Keratinocyte (primary cell): ENCODE data around the gene TMEM123. TPM values are rescaled to one million over a fixed set of nuclear protein-coding genes. Genes with fewer than 3 reads are reported as not detected.

Experiments used
- DNase-seq: peaks from one replicate; pipeline ENCODE4 v3.0.0-alpha.2; 2011; ENCODE audit warnings: low read depth, missing footprints, low spot score
- FAIRE-seq: peaks from 2 replicates; lab custom pipeline; 2011; peaks lifted over from hg19 to GRCh38; lab: Jason Lieb, UNC
- H2AFZ ChIP-seq: 2 replicates; pipeline ENCODE4 v1.6.0; 2012; ENCODE audit warnings: low read length, control low read depth, inconsistent platforms; ENCODE audit not compliant: control insufficient read depth
- H3K27ac ChIP-seq: 2 replicates; pipeline ENCODE4 v1.5.1; 2011; ENCODE audit warnings: low read length; ENCODE audit not compliant: control insufficient read depth, insufficient read depth
- H3K27me3 ChIP-seq: 3 replicates; pipeline ENCODE4 v1.6.0; 2011; ENCODE audit warnings: low read length; ENCODE audit not compliant: control insufficient read depth, insufficient read depth; ENCODE audit errors: extremely low read depth
- H3K36me3 ChIP-seq, 2 experiments: 2 replicates in 1 of 2; 3 replicates in 1 of 2; pipeline ENCODE4 v1.5.1; 2011; ENCODE audit warnings: low read length in 2 of 2, mild to moderate bottlenecking in 1 of 2; ENCODE audit not compliant: control insufficient read depth in 2 of 2, insufficient read depth in 2 of 2; ENCODE audit errors: extremely low read depth in 1 of 2
- H3K4me1 ChIP-seq: 3 replicates; pipeline ENCODE4 v1.5.1; 2011; ENCODE audit warnings: low read length; ENCODE audit not compliant: control insufficient read depth, insufficient read depth; ENCODE audit errors: extremely low read depth
- H3K4me2 ChIP-seq: 3 replicates; pipeline ENCODE4 v1.6.0; 2011; ENCODE audit warnings: low read depth, low read length; ENCODE audit not compliant: control insufficient read depth, insufficient read depth; ENCODE audit errors: extremely low read depth
- H3K4me3 ChIP-seq, 3 experiments: fragments of 200-600 bp in 1 of 3; sonication (generic) in 1 of 3; 2 replicates in 2 of 3; 3 replicates in 1 of 3; pipeline ENCODE4 v1.5.1; 2011 to 2016; ENCODE audit warnings: low read length in 3 of 3, mild to moderate bottlenecking in 3 of 3, control low read depth in 2 of 3, inconsistent platforms in 1 of 3, low read depth in 1 of 3, mixed read lengths in 1 of 3, mixed run types in 1 of 3, moderate library complexity in 1 of 3; ENCODE audit not compliant: control insufficient read depth in 2 of 3, insufficient read depth in 2 of 3; ENCODE audit errors: extremely low read depth in 1 of 3
- H3K79me2 ChIP-seq: 2 replicates; pipeline ENCODE4 v1.6.0; 2012; ENCODE audit warnings: low read length; ENCODE audit not compliant: control insufficient read depth, insufficient read depth
- H3K9ac ChIP-seq: 3 replicates; pipeline ENCODE4 v1.6.0; 2011; ENCODE audit warnings: low read length; ENCODE audit not compliant: control insufficient read depth, insufficient read depth; ENCODE audit errors: extremely low read depth
- H3K9me1 ChIP-seq: 3 replicates; pipeline ENCODE4 v1.6.0; 2011; ENCODE audit warnings: low read length; ENCODE audit not compliant: control insufficient read depth, insufficient read depth; ENCODE audit errors: extremely low read depth
- H3K9me3 ChIP-seq: 2 replicates; pipeline ENCODE4 v1.5.1; 2012; ENCODE audit warnings: low read depth, low read length; ENCODE audit not compliant: control insufficient read depth
- H4K20me1 ChIP-seq: 3 replicates; pipeline ENCODE4 v1.6.0; 2011; ENCODE audit warnings: low read length; ENCODE audit not compliant: control insufficient read depth, insufficient read depth; ENCODE audit errors: extremely low read depth
- CTCF ChIP-seq, 3 experiments: IDR thresholded peaks in 1 of 3; conservative IDR thresholded peaks in 1 of 3; optimal IDR thresholded peaks in 1 of 3; 2 replicates in 2 of 3; 3 replicates in 1 of 3; pipeline versions ENCODE3 to v1.5.1; 2011; ENCODE audit warnings: low read length in 3 of 3, mild to moderate bottlenecking in 3 of 3, moderate library complexity in 2 of 3, control low read depth in 1 of 3, inconsistent platforms in 1 of 3; ENCODE audit not compliant: insufficient read depth in 2 of 3; ENCODE audit errors: extremely low read depth in 1 of 3
- EZH2 ChIP-seq: IDR thresholded peaks from one replicate; pipeline ENCODE4 v1.6.1; 2012; ENCODE audit warnings: inconsistent platforms, mild to moderate bottlenecking, low read length, moderate library complexity
- dilution Hi-C: fragments of 300-500 bp; cut with MboI; formaldehyde crosslinking; loops from one replicate; pipeline ENCODE4 v1.7.0; 2020; ENCODE audit warnings: low sequenced_read_pairs; ENCODE audit not compliant: extremely low pct_ligation_motif_present
- polyA plus RNA-seq, 5 experiments: library from polyadenylated mRNA; depleted of rRNA in 3 of 5; stranded (reverse) in 3 of 5; stranded (forward) in 1 of 5; unstranded in 1 of 5; fragments of >200 nt; gene quantifications; 1 replicate in 1 of 5; 2 replicates in 3 of 5; 3 replicates in 1 of 5; pipeline versions ENCODE4 v1.2.1 to v1.2.3, GENCODE V29; 2011 to 2012; ENCODE audit warnings: missing spikeins in 2 of 5, low read depth in 1 of 5, low replicate concordance in 1 of 5

The TMEM123 gene
- polyA plus RNA-seq, 1 donor (not counting 4 experiments of a cell fraction or from before 2014, with no cell fraction given) = 408 TPM

- H3K36me3 ChIP-seq = no peaks in the 10 kb centered on the region
- H4K20me1 ChIP-seq = no peaks in the 10 kb centered on the region
- H3K27ac ChIP-seq = no peak overlapping the region
- H3K4me3 ChIP-seq = no peak overlapping the region
- TF ChIP-seq EZH2 = no peak
- no peak for TF ChIP-seq CTCF (optimal IDR thresholded peaks at IDR 0.05 in 1 of 3, IDR thresholded peaks at IDR 0.05 in 1 of 3, conservative IDR thresholded peaks at IDR 0.05 in 1 of 3; ENCODE audit: extremely low read depth in 1 of 3, insufficient read depth in 2 of 3, low read length in 3 of 3)
- no peak overlapping the region for H3K4me2 ChIP-seq
- no peak overlapping the region for H2AFZ ChIP-seq
- no peak for FAIRE-seq
- no peaks in the 10 kb centered on the region for H3K27me3 ChIP-seq
- H3K9me3 ChIP-seq = no peaks in the 10 kb centered on the region
- no peak overlapping the region for H3K9ac ChIP-seq
- no peaks in the 10 kb centered on the region for H3K9me1 ChIP-seq
- dilution Hi-C loops = no loop called here
- no peaks in the 10 kb centered on the region for H3K4me1 ChIP-seq
- no peak for DNase-seq
- H3K79me2 ChIP-seq = no peaks in the 10 kb centered on the region
These were observed 34.0 kb upstream of the TMEM123 start for GRCh38 chr11:102486584-102486983.

- no peak overlapping the region for H3K4me3 ChIP-seq
- H3K4me2 ChIP-seq = no peak overlapping the region
- no peaks in the 10 kb centered on the region for H3K9me1 ChIP-seq
- no peaks in the 10 kb centered on the region for H3K36me3 ChIP-seq
- DNase-seq (no peak), FAIRE-seq (no peak)
- no peaks in the 10 kb centered on the region for H3K9me3 ChIP-seq
- no peak for TF ChIP-seq CTCF (optimal IDR thresholded peaks at IDR 0.05 in 1 of 3, IDR thresholded peaks at IDR 0.05 in 1 of 3, conservative IDR thresholded peaks at IDR 0.05 in 1 of 3; ENCODE audit: extremely low read depth in 1 of 3, insufficient read depth in 2 of 3, low read length in 3 of 3)
- no peak for TF ChIP-seq EZH2
- H3K4me1 ChIP-seq = no peaks in the 10 kb centered on the region
- no peaks in the 10 kb centered on the region for H3K27me3 ChIP-seq
- no peaks in the 10 kb centered on the region for H3K79me2 ChIP-seq
- H3K9ac ChIP-seq = no peak overlapping the region
- dilution Hi-C loops = no loop called here
- no peaks in the 10 kb centered on the region for H4K20me1 ChIP-seq
- H3K27ac ChIP-seq = no peak overlapping the region
- H2AFZ ChIP-seq = no peak overlapping the region
These were observed 32.6 kb upstream of the TMEM123 start for GRCh38 chr11:102485095-102485722.
